ENCODE results near the gene TMEM108.

GRCh38 chr3:133167340-133168024 lies 129.3 kb downstream of the TMEM108 start:
- TF ChIP-seq CTCF (IDR thresholded peaks at IDR 0.05; ENCODE audit: borderline replicate concordance, extremely low read depth, low read length, poor library complexity, severe bottlenecking) (no peak), EZH2 (IDR thresholded peaks at IDR 0.05; ENCODE audit: borderline replicate concordance, low read depth, low read length, severe bottlenecking) (no peak)

Measured in DND-41 (cell line).